GM21390 (cell line): Measurements from ENCODE around the gene CATSPER4.

Experiments used
- ATAC-seq: cut with Tn5 transposase; IDR thresholded peaks from one replicate; pipeline ENCODE4 v1.9.1; 2021; ENCODE audit not compliant: unreplicated experiment

Gene CATSPER4

DNA sequence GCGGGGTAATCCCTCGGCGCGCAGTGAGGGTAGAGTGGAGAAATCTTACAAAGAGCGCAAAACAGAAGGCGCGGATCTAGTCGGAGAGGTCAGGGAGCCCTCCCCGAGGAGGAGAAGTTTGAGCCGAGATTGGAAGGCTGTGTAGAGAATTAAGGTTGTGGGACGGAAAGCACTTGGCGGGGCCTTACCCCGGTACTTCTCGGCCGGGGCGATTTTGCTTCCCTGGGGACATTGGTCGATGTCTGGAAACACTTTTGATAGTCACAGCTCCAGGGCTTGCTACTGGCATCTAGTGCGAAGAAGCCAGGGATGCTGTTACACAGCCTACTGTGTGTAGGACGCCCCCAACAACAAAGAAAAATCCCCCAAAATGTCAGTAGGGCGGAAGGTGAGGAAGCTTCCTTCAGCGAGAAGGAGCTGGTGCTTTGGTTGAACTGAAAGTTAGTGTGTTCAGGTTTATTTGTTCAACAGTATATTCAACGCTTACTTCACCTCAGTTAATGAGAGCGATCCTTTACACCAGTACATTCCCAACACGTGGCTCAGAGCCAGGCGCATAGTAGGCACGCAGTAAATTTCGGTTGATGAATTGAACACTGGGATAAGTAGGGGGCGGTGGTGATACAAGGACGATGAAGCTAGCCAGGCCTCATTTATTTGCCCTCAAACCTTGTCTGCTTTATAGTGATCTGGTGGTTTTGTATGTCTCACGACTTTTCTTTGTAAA lies 44.4 kb downstream of the CATSPER4 start:
- ATAC-seq, result no peak

DNA sequence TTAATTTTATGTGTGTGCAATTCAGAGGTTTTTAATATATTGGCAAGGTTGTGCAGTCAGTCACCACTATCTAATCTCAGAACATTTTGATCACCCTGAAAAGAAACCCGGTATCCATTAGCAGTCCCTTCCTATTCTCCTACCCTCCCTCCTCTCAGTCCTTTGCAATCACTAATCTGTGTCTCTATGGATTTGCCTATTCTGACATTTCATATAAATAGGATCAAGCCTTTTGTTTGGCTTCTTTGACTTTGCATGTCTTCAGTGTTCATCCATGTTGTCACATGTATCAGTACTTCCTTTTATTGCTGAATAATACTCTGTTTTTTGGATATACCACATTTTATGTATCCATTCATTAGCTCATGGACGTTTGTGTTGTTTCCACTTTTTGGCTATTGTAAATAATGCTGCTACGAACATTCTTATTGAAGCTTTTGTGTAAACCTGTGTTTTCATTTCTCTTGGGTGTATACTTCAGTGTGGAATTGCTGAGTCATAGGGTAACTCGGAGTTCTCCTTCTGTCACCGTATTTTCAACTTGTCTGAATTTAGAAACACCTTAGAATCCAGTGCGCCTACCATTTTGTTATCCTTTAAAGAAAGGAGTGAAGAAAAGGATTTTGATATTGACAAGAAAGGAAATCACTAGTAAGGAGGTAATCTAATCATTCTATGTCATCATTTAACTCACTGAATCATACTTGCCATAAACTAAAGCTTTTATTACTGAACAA lies 47.0 kb downstream of the CATSPER4 start:
- ATAC-seq, result no peak

DNA sequence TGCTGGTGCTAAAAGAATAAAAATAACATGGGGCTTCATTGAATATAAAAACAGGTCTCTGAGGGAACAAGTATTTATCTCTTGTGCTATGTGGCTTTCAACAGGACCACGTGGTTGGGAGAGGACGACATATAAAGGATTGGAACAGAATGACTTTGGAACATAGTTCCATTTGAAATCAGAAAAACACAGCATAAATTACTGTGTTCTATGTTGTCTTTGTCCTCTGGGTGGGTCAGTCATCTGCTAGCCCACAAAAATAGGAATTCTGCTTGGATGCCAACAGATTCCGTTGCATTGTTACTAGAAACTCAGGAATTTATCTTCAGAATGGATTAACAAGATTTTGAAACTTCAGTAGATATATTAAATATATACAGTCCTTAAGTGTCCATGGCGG lies 49.5 kb downstream of the CATSPER4 start:
- no peak for ATAC-seq
